DMS53 treated with DMSO at 0.1 percent for 48 hours (cell line): ENCODE data around the gene SLC15A2.
"Not testable (repeated sequence)": the region's sequence is repeated elsewhere in the genome, so short reads cannot be mapped to it uniquely, and the experiment has no call there.

Source experiments
- DNase-seq: peaks from one replicate; lab custom pipeline; 2025; ENCODE audit not compliant: unreplicated experiment; lab: John Stamatoyannopoulos, UW

Gene SLC15A2, protein sequence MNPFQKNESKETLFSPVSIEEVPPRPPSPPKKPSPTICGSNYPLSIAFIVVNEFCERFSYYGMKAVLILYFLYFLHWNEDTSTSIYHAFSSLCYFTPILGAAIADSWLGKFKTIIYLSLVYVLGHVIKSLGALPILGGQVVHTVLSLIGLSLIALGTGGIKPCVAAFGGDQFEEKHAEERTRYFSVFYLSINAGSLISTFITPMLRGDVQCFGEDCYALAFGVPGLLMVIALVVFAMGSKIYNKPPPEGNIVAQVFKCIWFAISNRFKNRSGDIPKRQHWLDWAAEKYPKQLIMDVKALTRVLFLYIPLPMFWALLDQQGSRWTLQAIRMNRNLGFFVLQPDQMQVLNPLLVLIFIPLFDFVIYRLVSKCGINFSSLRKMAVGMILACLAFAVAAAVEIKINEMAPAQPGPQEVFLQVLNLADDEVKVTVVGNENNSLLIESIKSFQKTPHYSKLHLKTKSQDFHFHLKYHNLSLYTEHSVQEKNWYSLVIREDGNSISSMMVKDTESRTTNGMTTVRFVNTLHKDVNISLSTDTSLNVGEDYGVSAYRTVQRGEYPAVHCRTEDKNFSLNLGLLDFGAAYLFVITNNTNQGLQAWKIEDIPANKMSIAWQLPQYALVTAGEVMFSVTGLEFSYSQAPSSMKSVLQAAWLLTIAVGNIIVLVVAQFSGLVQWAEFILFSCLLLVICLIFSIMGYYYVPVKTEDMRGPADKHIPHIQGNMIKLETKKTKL

DNA sequence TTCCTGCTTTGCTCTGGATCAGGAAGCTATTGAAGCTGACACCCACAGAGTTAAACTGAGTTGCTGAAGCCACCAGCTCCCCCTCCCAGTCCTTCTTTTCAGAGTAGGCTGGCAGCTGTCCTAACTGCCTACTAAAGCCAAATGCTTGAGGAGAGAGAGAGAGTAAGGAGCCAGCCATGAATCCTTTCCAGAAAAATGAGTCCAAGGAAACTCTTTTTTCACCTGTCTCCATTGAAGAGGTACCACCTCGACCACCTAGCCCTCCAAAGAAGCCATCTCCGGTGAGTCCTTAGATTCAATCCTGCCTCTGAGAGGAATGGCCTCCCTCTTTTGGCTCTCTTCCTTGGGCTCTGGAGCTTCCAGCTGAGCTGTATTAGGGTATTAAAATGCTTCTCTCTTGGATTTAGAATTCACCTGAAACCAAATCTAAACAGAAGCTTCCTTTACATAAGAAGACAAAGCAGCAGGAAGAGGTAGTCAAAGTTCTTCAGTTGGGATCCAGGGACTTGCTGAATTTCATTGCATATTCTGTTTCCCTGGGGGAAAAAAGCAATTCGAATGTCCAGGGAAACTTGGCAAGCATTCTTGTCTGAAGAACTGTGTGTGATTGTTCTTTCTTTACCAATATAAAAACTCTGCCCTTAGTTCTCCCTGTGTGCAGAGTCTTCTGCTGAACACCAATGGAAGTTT, at the start of gene SLC15A2:
Gene SLC15A2 (plus strand): TSS at position 101 of the 690 bp plus-strand sequence. CDS start 76 bp downstream, at position 177.
- no peak for DNase-seq

DNA sequence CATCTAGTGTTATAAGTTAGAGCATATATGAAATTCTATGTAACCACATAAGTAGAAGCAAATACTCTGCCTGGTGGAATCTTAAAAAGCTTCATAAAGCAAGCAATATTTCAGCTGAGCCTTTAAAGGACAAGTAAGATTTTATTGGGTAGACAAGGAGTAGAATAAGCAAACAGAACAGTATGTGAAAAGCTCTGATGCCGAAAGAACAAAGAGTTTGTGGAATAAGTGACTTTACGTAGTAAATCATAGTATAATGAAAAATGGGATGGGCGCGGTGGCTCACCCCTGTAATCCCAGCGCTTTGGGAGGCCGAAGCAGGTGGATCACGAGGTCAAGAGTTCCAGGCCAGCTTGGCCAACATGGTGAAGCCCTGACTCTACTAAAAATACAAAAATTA, 49.3 kb upstream of the SLC15A2 start:
- no peak for DNase-seq

DNA sequence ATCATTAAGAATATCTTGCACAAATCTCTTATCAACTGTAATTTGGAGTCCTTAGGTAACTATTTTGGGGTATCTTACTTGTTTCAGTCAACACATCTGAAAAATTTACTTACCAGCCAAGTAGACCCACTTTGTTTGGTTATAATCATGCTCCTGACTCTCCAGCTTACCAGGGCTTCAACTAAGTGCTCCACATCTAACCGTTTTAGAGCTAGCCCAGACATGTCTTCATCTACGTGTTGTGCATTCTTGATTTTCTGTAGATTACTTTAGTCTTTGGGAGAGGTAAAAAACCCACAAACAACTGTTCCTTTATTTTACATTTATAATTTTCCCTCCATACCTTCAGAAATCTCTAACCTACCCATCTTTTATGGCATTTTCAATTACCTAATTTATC, 41.9 kb upstream of the SLC15A2 start:
- no peak for DNase-seq

DNA sequence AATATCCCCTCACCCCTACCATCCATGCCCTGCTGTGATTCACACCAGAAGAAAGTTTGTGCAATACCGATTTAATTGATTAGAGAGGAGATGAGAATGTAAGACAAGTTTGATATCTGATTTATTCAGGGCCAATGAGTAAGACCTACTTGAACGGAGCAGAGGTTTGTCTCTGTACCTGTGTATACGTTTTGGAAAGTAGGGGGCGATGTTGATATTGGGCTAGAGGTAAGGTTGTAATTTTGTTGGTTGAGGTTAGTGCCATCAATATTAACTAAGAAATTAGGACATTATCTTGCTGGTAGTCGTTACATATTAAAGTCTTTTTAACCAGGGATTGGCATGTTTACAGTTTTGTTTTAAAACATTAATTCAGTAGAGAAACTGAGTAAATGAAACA, 38.6 kb upstream of the SLC15A2 start:
- peak; percentile 4 for DNase-seq

DNA sequence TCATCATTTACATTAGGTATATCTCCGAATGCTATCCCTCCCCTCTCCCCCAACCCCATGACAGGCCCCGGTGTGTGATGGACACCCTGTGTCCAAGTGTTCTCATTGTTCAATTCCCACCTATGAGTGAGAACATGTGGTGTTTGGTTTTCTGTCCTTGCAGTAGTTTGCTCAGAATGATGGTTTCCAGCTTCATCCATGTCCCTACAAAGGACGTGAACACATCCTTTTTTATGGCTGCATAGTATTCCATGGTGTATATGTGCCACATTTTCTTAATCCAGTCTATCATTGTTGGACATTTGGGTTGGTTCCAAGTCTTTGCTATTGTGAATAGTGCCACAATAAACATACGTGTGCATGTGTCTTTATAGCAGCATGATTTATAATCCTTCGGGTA, 36.4 kb upstream of the SLC15A2 start:
- not testable (repeated sequence) for DNase-seq

DNA sequence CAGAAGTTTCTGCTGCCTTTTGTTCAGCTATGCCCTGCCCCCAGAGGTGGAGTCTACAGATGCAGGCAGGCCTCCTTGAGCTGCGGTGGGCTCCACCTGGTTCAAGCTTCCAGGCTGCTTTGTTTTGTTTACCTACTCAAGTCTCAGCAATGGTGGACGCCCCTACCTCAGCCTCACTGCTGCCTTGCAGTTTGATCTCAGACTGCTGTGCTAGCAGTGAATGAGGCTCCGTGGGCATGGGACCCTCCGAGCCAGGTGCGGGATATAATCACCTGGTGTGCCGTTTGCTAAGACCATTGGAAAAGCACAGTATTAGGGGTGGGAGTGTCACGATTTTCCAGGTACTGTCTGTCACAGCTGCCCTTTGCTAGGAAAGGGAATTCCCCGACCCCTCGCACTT, 31.0 kb upstream of the SLC15A2 start:
- DNase-seq: not testable (repeated sequence)

DNA sequence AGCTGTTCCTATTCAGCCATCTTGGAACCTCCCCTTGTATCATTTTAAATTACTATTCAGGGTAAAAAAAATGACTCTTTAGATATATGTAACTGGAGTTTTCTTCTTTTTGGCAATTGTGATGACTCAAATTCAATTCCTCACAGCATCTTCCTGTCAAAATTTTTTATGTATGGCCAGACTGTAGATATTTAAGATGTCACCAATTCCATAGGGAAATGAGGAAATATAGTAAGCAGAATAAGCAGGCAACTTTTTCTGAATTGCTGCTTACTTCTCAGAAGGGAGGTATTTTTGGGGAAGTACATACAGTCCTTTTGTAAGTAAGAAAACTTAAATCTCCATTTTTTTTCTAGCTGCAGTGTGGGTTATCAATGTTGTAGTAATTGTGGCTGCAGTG, 30.4 kb upstream of the SLC15A2 start:
- DNase-seq: no peak

DNA sequence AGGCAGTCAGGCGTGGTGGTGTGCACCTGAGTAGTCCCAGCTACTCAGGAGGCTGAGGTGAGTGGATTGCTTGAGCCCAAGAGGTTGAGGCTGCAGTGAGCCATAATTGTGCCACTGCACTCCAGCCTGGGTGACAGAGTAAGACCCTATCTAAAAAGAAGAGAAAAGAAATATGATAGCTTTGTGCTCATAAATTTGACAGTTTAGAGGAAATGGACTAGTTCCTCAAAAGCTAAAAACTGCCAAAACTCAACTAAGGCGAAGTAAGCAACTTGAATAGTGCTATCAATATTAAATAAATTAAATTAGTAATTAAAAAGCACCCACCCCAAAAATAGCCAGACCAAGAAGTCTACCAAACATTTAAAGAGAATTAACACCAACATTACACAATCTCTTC, 24.5 kb upstream of the SLC15A2 start:
- no peak for DNase-seq

DNA sequence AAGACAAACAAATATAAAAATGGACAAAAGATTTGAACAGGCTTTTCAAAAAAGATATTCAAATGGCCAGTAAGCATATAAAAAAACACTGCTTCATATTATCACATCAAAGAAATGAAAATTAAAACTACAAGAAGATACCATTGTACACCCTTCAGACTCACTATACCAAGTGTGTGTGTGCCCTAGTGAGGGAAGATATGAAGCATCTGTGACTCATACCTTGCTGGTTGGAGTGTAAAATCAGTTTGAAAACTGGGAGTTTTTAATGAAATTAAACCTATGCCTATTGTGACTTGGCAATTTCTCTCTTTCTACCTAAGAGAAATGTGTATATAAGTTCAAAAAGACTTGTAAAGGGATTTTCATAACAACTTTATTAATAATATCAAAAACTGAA, 23.5 kb upstream of the SLC15A2 start:
- DNase-seq: no peak

DNA sequence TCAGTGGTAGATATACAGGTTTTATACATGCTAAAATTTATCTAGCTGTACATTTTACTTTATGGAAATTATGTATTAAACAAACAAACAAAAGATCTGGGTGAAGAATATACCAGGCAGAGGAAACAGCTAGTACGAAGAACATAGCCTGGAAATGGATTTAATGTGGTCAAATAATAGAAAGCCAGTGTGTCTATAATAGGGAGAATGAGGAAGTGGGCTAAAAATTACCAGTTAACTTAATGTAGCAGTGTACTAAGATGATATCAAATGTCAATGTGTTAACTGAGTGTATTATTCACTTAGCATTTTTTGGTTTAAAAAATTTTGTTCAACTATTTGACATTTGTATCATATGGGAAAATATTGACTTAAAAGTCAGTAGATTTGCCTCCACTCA, 22.8 kb upstream of the SLC15A2 start:
- DNase-seq: no peak

DNA sequence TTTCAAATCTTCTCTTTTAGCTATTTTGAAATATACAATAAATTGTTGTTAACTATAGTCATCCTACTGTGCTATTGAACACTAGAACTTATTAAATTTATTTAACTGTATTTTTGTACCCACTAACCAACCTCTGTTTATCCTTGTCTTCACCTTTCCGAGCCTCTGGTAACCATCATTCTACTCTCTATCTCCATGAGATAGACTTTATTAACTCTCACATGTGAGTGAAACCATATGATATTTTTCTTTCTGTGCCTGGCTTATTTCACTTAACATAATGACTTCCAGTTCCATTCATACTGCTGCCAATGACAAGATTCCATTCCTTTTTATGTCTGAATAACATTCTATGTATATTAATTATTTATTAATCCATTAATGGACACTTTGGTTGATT, 15.8 kb upstream of the SLC15A2 start:
- DNase-seq: no peak

DNA sequence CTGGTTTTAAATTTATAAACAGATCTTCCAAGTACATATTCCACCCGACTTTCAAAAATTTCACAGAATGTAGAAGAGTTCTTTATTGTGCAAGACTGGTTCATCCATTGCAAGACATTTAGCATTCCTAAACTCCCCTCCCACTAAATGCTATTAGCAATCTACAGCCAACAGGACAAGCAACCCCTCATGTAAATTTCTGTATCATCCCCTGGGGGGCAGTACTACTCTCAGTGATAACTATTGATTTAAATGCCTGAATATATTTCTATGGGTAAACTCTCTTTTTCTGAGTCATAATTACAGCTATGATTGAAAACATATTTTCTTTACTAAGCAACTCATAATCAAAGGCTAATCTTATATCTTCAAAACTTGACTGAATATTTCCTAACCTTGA, 10.7 kb upstream of the SLC15A2 start:
- no peak for DNase-seq

DNA sequence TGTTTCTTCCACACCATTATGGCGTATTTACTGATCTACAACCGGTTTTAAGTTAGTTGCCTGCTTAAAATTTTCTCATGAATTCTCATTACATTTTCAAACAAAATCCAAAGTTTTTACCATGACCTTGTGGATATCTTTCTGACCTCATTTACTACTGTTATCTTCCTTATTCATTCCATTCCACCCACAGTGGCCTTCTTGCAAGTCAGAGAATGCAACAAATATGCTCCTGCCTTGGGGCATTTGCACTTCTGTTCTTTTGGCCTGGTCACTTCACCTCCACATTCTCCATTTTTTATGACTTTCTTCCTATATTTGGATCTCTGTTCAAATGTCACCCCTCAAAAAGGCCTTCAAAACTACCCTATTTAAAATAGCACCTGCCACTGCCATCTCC, 8.8 kb upstream of the SLC15A2 start:
- DNase-seq: no peak

DNA sequence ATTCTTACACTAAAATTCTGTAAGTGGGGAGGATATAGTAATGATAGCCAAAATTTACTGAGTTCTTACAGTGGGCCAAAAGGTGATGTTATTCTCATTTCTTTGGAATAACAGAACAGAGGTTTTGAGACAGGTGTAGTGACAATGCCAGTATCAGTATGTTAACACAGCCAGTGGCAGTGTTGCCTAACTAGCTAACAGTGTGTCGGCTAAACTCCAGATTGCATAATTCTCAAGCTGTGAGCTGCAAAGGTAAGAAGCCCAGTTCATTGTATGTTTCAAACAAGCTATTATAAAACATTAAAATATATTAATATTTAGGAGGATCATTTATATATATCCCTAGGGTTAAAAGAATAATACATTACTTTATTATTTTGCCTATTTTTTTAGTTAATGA, 920 bp downstream of the SLC15A2 start:
- no peak for DNase-seq

DNA sequence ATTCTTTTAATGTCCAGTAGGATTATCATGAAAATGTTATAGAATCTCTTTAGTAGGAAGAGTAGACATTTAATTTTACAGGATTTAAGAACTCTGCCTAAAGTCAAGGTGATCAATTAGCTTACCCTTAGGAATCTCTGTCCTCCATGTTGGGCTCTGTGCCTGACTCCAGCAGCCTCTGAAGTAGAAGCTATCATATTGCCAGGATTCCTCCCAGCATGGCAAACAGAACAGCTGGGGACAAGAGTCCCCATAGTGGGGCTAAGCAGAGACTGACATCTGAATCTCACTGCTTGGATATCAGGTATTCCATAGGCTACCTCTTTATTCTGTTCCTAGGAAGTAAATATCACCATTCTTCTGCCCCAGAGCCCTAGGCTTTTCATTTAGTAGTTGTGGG, 1.5 kb downstream of the SLC15A2 start:
- DNase-seq: no peak

DNA sequence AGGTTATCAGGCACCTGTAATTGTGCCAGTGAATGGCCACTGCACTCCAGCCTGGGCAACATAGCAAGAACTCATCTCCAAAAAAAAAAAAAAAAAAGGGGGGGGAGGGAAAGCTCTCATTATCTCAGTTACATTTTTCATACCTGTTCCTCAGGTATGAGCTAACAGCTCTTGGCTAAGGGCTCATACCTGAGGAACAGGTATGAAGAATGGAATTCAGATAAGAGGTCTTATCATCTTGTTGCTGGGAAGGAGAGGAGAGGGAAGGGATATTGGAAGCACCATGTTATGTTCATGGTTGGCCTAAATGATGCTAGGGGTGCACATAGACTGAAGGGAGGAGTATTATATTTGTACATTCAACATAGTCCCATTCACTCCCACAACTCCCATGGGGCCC, 2.6 kb downstream of the SLC15A2 start:
- no peak for DNase-seq

DNA sequence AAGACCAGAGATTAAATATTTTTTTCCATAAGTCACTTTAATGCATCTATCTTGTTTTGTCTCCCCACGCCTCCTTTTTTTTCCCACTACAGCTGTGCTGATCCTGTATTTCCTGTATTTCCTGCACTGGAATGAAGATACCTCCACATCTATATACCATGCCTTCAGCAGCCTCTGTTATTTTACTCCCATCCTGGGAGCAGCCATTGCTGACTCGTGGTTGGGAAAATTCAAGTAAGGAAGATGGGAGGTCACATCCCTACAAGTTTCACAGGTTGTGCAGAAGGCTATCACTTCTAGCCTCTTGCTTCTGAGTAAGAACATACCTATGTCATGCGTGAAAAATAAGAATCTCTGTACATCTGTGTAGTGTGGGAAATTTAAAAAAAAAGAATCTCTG, 3.1 kb downstream of the SLC15A2 start:
- no peak for DNase-seq

DNA sequence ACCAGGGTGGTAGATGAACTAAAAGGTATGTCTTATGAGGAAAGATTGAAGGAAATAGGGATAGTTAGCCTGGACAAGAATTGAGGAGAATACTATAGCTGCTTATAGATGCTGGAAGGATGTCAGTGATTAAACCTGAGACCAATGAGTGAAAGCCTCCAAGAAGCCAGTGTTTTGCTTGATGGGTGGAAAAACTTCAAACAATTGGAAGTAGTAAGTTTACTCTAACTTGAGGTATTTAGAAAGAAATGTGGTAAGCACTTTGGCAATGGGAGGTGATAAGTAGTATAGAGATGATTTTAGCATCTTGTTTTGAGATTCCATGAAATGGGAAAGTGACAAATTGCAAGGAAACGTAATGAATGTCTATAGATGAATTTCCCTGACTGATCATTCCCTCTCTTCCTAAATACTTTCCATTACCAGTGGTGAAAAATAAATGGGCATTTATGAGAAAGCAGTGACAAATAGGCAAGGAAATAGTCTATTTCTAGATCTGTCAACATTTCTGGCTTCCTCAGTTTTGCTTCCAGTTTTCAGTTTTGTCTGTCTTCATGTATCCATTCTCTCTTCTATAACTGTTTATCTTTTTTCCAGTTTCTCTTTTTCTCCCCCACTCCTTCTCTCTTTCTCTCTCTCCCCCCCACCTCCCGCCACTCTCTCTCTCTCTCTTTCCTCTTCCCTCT, 19.2 kb downstream of the SLC15A2 start:
- DNase-seq: no peak

DNA sequence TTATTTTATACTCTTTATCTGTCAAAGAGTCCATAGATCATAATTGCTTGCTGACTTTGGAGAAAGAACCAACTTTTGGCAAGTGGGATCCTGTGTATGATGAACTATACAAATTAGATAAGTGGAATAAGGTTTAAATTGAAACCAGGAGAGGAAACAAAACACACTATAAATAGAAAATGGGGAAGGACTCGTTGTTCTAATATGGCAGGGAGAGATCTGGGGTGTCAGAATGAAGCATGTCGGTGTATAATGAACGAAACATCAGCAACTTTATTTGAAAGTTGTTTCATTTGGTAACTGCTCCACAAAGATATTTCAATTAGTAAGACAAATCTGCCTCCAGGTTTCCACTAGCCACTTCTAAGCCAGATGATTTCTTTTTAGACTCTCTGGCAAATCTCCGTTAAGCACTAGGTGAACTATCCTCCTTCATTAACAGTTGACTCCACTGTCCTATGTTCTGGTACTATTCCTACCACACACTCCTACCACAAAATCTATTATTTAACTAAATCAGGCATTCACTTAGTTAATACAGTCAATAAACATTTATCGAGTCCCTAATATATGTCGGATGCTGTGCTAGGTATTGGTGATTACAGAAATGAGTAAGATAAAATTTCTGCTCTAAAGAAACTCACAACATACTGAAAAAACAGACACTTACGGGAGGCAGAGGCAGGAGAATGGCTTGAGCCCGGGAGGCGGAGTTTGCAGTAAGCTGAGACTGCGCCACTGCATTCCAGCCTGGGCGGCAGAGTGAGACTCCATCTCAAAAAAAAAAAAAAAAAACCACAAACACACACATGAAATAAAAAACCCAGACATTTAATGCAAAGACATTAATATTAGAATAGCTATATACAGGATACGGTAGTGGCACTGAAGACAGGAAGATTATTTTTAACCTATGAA, 20.1 kb downstream of the SLC15A2 start:
- no peak for DNase-seq

DNA sequence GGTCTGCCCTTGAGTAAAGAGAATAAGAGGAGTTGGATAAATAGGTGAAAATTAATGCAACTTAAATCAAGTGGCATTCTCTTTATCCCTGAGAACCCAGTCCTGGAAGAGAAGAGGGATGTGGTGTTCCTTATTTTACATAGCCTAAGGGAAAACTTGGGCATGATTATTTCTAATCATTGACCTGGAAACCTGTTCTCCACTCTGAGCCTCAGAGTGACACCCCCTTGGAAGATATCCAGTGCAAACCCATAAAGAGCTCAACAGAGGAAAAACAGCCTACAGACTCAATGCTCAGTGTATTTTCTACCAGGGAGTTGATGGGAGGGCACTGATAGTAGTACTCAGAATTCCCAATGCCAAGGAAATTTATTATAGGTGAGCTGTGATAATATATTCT, 22.0 kb downstream of the SLC15A2 start:
- no peak for DNase-seq
